Esophagus muscularis mucosa (tissue), 4 donors: ENCODE results near the gene USP9X.

ENCODE experiments used
- CTCF ChIP-seq, 3 experiments: fragments of 200-600 bp in 2 of 3; fragments of 450-650 bp in 1 of 3; sonication (generic) in 2 of 3; IDR thresholded peaks; one replicate each; pipeline ENCODE4 v1.5.1; 2017 to 2019; ENCODE audit warnings: antibody characterized with exemption in 3 of 3, mild to moderate bottlenecking in 2 of 3, moderate library complexity in 1 of 3
- EP300 ChIP-seq: sonication (generic); formaldehyde crosslinking; IDR thresholded peaks from one replicate; pipeline ENCODE4 v1.6.1; 2017; ENCODE audit warnings: antibody characterized with exemption
- POLR2A ChIP-seq: fragments of 450-650 bp; IDR thresholded peaks from one replicate; pipeline ENCODE4 v1.6.1; 2017; ENCODE audit warnings: antibody characterized with exemption, moderate library complexity, mild to moderate bottlenecking, low read depth

GRCh38 chrX:41142130-41142910, 57.1 kb downstream of the USP9X start:
- TF ChIP-seq POLR2A, result no peak
- no peak for TF ChIP-seq EP300
- TF ChIP-seq CTCF (IDR thresholded peaks at IDR 0.05), result no peak
